ENCODE measurements around the gene MPZL3.

The MPZL3 gene, protein sequence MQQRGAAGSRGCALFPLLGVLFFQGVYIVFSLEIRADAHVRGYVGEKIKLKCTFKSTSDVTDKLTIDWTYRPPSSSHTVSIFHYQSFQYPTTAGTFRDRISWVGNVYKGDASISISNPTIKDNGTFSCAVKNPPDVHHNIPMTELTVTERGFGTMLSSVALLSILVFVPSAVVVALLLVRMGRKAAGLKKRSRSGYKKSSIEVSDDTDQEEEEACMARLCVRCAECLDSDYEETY

DNA sequence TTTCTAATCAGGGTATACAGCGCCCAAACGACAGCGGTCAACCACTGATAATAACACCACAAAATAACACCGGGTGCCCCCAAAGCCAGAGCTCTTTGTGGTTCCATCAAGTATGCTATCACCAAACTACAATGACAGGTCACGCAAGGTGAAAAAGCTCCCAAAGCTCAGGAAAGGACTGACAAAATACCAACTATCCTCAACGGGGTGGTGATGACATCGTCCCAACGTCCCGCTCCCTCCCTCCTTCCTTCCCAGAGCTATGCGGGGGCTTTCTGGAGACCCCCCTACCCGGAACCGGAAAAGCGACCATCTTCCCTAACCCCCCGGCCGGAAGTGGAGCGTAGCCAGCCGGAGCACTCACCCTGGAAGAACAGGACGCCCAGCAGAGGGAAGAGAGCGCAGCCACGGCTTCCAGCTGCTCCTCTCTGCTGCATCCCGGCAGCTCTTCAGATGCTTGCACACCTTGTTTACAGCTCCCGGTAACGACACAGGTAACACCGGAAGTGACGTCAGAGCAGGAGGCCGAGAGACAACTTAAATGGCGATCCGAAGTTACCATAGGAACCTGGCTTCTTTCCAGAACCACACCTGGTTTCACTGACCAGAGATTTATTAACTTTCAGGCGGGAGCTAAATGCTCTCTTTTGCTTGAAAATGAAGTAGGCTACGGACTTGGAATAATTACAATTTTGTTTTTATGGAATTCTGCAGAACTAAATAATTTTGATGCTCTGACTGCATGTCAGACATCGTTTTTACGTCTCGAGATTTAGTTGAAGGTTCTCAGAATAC is at the start of gene MPZL3:
Gene MPZL3, minus strand, starts transcription at position 508 of the 795 bp plus-strand sequence. Its CDS starts 71 bp downstream, at position 437.
- peak; percentile 90 for DNase-seq (ENCODE audit: low spot score)

GRCh38 chr11:118301600-118302195 is 49.5 kb upstream of the MPZL3 start:
- DNase-seq (ENCODE audit: low spot score): no peak

DNA sequence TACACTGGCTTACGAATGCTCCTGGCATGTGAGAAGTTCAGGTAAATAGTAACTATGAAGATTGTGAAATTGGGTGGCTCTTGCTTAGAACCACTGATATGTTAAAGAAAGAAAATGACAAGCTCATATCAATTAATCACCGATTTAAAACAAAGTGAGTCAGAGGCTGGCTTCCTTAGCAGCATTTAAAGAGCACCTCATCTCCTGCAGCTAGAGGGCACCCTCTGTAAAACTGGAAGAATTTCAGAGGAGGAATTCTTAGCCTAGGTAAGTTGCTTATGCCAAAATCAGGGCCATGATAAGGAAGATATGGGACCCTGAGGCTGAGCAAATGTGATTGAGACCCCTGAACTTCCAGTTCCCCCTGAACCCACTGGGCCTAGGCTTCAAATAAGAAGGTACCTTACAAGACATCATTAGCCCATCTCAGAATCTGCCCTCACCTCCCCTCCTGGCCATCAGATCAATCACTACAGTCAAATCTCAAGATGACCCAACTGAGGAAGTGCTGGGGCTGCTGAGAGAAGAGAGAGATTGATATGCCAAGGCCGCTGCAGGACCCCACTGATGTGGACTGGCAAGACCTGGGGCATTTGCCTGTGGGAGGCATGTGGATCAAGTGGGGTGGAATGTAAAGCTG is 43.8 kb upstream of the MPZL3 start:
- peak; percentile 82 for DNase-seq (ENCODE audit: low spot score)

DNA sequence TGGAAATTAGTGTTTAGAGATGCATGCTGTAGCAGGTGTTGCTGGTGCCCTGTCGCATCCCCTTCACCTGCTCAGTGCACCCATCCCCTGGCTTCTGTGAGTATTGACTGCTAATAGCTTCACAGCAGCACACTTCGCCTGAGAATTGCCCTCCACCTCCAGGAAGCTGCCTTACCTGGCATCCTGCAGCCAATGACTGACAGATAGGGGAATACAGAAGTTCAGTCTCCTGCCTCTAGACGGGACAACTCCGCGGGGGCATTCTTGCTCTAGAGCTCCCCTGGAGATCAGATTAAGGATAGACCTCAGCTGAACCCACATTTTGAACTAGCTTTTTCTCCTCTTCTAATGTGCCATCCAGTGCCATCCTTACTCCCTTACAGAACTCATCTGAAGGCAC is 43.0 kb upstream of the MPZL3 start:
- no peak for DNase-seq (ENCODE audit: low spot score)

GRCh38 chr11:118294053-118294452 is 41.9 kb upstream of the MPZL3 start:
- DNase-seq (ENCODE audit: low spot score): no peak

DNA sequence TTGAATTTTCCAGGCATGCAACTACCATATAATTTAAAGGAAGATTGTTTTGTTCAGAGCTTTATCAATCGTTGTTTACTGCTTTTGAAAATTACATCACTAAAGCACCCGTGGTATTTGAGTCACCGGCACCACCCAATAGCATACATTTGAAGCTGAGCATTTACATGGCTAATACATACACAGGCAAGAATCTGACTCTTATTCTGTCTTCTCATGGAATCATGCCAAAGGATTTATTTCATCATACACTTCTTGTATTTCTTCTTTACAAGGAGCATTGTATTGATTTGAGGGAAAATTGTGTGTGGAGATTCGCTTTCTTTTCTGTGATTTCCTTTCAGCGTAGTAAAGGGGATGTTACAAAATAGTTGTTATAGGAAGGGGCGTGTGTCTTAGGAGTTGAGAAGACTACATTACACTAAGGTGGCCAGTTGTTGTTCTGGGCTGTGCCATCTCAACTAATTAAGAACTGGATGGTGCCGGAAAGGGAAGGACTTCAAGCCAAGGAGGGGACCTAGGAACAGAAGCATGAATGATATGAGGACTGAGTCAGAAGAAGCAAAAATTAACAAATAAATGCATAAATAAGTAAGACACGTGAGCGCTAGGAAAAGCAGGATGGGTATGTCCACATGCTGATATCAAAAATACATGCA is 39.4 kb upstream of the MPZL3 start:
- no peak for DNase-seq (ENCODE audit: low spot score)

DNA sequence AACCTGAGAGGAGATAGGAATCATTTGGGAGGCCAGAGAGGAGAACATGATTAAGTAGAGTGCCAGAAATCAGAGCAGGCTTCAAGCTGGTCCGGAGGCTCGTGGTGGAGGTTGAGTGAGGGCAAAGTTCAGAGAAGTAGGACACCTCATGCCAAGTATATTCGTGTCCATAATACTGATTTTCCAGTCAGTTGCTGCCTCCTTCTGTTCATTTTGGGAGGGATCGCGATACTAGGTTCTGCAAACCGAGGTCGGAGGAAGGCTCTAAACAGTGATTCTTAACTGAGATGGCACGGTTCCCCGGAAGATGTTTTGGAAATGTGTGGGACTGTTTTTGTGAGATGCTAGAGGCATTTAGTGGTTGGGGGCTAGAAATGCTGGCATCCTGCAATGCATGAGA is 38.8 kb upstream of the MPZL3 start:
- peak; percentile 74 for DNase-seq (ENCODE audit: low spot score)

GRCh38 chr11:118289401-118289800 is 37.2 kb upstream of the MPZL3 start:
- no peak for DNase-seq (ENCODE audit: low spot score)

- no peak for DNase-seq (ENCODE audit: low spot score)
Observed at GRCh38 chr11:118287006-118287405, 34.8 kb upstream of the MPZL3 start.

DNA sequence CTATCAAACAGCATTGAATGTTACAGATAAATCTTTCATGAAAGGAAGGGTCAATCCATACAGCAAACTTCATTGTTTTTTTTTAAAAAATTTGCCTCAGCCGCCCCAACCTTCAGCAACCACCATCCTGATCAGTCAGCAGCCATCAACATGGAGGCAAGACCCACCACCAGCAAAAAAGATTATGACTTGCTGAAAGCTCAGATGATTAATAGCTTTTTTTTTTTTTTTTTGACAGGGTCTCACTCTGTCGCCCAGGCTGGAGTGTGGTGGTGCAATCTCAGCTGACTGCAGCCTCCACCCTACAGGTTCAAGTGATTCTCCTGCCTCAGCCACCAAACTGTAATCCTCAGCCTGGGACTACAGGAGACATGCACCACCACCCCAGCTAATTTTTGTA is 34.4 kb upstream of the MPZL3 start:
- DNase-seq (ENCODE audit: low spot score): no peak

GRCh38 chr11:118283756-118284350 is 31.7 kb upstream of the MPZL3 start:
- DNase-seq (ENCODE audit: low spot score): no peak

- DNase-seq (ENCODE audit: low spot score): no peak
Observed at GRCh38 chr11:118283037-118283636, 31.0 kb upstream of the MPZL3 start.

- no peak for DNase-seq (ENCODE audit: low spot score)
Observed at GRCh38 chr11:118282606-118283005, 30.4 kb upstream of the MPZL3 start.

- peak; percentile 35 for DNase-seq (ENCODE audit: low spot score)
Observed at GRCh38 chr11:118281284-118281683, 29.1 kb upstream of the MPZL3 start.

GRCh38 chr11:118277312-118277711 is 25.1 kb upstream of the MPZL3 start:
- no peak for DNase-seq (ENCODE audit: low spot score)

GRCh38 chr11:118276422-118276821 is 24.3 kb upstream of the MPZL3 start:
- no peak for DNase-seq (ENCODE audit: low spot score)

- DNase-seq (ENCODE audit: low spot score): no peak
Observed at GRCh38 chr11:118275176-118275575, 23.0 kb upstream of the MPZL3 start.

DNA sequence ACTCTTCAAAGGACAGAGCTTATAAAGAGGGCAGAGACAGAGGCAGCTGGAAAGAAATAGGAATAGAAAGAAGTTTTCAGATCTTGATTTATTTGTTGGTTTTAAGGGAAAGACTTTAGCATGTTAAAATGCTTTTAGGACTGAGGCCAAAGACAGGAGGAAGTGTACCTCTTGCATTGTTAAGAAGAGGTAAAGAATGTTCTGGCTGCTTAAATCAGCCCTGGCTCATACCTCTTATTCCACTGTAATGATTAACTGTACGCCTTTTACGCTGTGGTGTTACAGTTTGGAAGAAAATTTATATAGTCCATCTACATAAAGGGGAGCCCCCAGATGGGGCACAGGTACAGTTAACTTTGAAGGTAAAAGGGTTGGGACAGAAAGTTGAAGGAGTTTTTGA is 22.0 kb upstream of the MPZL3 start:
- no peak for DNase-seq (ENCODE audit: low spot score)

DNA sequence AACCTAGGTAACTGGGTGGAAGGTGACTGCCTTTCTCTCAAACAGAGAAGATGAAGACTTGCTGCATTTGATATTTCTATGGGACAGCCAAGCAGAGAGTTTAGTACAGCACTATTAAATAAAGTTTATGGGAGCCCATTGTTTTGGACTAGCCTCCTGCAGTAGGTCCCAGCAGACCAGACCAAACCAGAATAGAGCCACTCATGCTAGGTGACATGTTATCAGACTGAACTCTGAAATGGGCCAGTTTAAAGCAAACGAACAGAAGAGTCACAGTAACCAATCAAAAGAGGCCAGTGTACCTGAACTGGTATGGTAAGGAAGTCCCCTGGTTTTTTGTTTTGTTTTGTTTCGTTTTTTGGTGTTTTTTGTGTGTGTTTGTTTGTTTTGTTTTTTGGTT is 19.8 kb upstream of the MPZL3 start:
- no peak for DNase-seq (ENCODE audit: low spot score)

GRCh38 chr11:118267486-118267885 is 15.3 kb upstream of the MPZL3 start:
- no peak for DNase-seq (ENCODE audit: low spot score)

- DNase-seq (ENCODE audit: low spot score): no peak
Observed at GRCh38 chr11:118265954-118266353, 13.8 kb upstream of the MPZL3 start.

Data from CD4-positive, alpha-beta T cell treated with Interleukin-2 at 100 ng/mL for 4 hours (primary cell).